H9 (cell line): ENCODE measurements around the gene IMMP2L. TPM values are rescaled to one million over a fixed set of nuclear protein-coding genes. Genes with fewer than 3 reads are reported as not detected.

Source experiments
- DNase-seq: peaks from one replicate; pipeline ENCODE4 v3.0.0-alpha.2; 2017
- H2AFZ ChIP-seq: one replicate; pipeline ENCODE4 v1.6.1; 2013; ENCODE audit warnings: mild to moderate bottlenecking, low read length, control low read depth, moderate library complexity
- H2AK5ac ChIP-seq: 2 replicates; pipeline ENCODE4 v1.6.1; 2013; ENCODE audit warnings: low read length, control low read depth, mixed read lengths; ENCODE audit not compliant: insufficient read length
- H2BK120ac ChIP-seq: one replicate; pipeline ENCODE4 v1.6.1; 2013; ENCODE audit warnings: low read depth, mild to moderate bottlenecking, low read length, control low read depth, inconsistent platforms; ENCODE audit not compliant: poor library complexity, severe bottlenecking
- H2BK12ac ChIP-seq: 2 replicates; pipeline ENCODE4 v1.6.1; 2013; ENCODE audit warnings: low read length, control low read depth, mixed read lengths, low read depth; ENCODE audit not compliant: insufficient read length
- H2BK15ac ChIP-seq: 2 replicates; pipeline ENCODE4 v1.6.1; 2013; ENCODE audit warnings: low read depth, low read length, control low read depth
- H2BK20ac ChIP-seq: one replicate; pipeline ENCODE4 v1.6.1; 2013; ENCODE audit warnings: low read depth, mild to moderate bottlenecking, low read length, control low read depth, inconsistent platforms; ENCODE audit not compliant: poor library complexity, severe bottlenecking
- H2BK5ac ChIP-seq: 2 replicates; pipeline ENCODE4 v1.6.1; 2013; ENCODE audit warnings: low read length, control low read depth, mixed read lengths; ENCODE audit not compliant: insufficient read length
- H3K14ac ChIP-seq: 2 replicates; pipeline ENCODE4 v1.6.1; 2013; ENCODE audit warnings: low read length, control low read depth; ENCODE audit not compliant: insufficient read depth
- H3K18ac ChIP-seq: 2 replicates; pipeline ENCODE4 v1.6.1; 2013; ENCODE audit warnings: low read depth, mild to moderate bottlenecking, mixed read lengths, low read length, control low read depth; ENCODE audit not compliant: insufficient read length
- H3K23ac ChIP-seq: 2 replicates; pipeline ENCODE4 v1.6.1; 2013; ENCODE audit warnings: low read length, control low read depth, mixed read lengths, low read depth; ENCODE audit not compliant: insufficient read length
- H3K23me2 ChIP-seq: 2 replicates; pipeline ENCODE4 v1.6.1; 2013; ENCODE audit warnings: low read depth, mild to moderate bottlenecking, mixed read lengths, low read length, control low read depth; ENCODE audit not compliant: insufficient read length, poor library complexity, severe bottlenecking
- H3K27ac ChIP-seq: 2 replicates; pipeline ENCODE4 v1.5.1; 2013; ENCODE audit warnings: low read length, control low read depth, mixed read lengths, low read depth; ENCODE audit not compliant: insufficient read length
- H3K27me3 ChIP-seq: 2 replicates; pipeline ENCODE4 v1.6.1; 2013; ENCODE audit warnings: low read length, control low read depth, inconsistent platforms; ENCODE audit not compliant: insufficient read depth
- H3K4ac ChIP-seq: 2 replicates; pipeline ENCODE4 v1.6.1; 2013; ENCODE audit warnings: low read depth, mild to moderate bottlenecking, control low read depth, inconsistent platforms, low read length, moderate library complexity
- H3K4me1 ChIP-seq: 2 replicates; pipeline ENCODE4 v1.6.1; 2013; ENCODE audit warnings: low read length, control low read depth, inconsistent platforms; ENCODE audit not compliant: insufficient read depth
- H3K4me2 ChIP-seq: 2 replicates; pipeline ENCODE4 v1.6.1; 2013; ENCODE audit warnings: low read length, control low read depth, mixed read lengths; ENCODE audit not compliant: insufficient read length, insufficient read depth
- H3K56ac ChIP-seq: 2 replicates; pipeline ENCODE4 v1.6.1; 2013; ENCODE audit warnings: low read depth, mild to moderate bottlenecking, mixed read lengths, low read length, control low read depth; ENCODE audit not compliant: insufficient read length
- H3K79me1 ChIP-seq: 2 replicates; pipeline ENCODE4 v1.6.1; 2013; ENCODE audit warnings: low read depth, mild to moderate bottlenecking, moderate library complexity, low read length, control low read depth, inconsistent platforms; ENCODE audit not compliant: insufficient read depth, poor library complexity, severe bottlenecking
- H3K79me2 ChIP-seq: 2 replicates; pipeline ENCODE4 v1.6.1; 2013; ENCODE audit warnings: low read length, control low read depth, inconsistent platforms; ENCODE audit not compliant: insufficient read depth
- H3K9ac ChIP-seq: 2 replicates; pipeline ENCODE4 v1.6.1; 2013; ENCODE audit warnings: low read length, control low read depth, mixed read lengths; ENCODE audit not compliant: insufficient read length; ENCODE audit errors: extremely low read depth
- H3K9me3 ChIP-seq: one replicate; pipeline ENCODE4 v1.6.1; 2013; ENCODE audit warnings: low read depth, low read length, inconsistent platforms; ENCODE audit not compliant: control insufficient read depth
- H3T11ph ChIP-seq: one replicate; pipeline ENCODE4 v1.6.1; 2013; ENCODE audit warnings: mild to moderate bottlenecking, low read length, control low read depth, inconsistent platforms
- H4K20me1 ChIP-seq: one replicate; pipeline ENCODE4 v1.6.1; 2013; ENCODE audit not compliant: control insufficient read depth, insufficient read length, insufficient read depth
- H4K5ac ChIP-seq: 2 replicates; pipeline ENCODE4 v1.6.1; 2013; ENCODE audit warnings: low read depth, mild to moderate bottlenecking, mixed read lengths, low read length, control low read depth; ENCODE audit not compliant: insufficient read length
- H4K8ac ChIP-seq: replicated peaks from 2 replicates; pipeline ENCODE4 v1.6.1; 2013; ENCODE audit warnings: low read length, control low read depth, mixed read lengths, low read depth; ENCODE audit not compliant: insufficient read length
- H4K91ac ChIP-seq: 2 replicates; pipeline ENCODE4 v1.6.1; 2013; ENCODE audit warnings: low read depth, mild to moderate bottlenecking, moderate library complexity, mixed read lengths, low read length, control low read depth; ENCODE audit not compliant: insufficient read length
- H3K27ac Mint-ChIP-seq, 3 experiments: 2 replicates in 2 of 3; 3 replicates in 1 of 3; pipeline ENCODE4 v1.8.0; 2020 to 2021; ENCODE audit warnings: mixed read lengths in 3 of 3, mild to moderate bottlenecking in 1 of 3, moderate library complexity in 1 of 3
- H3K27me3 Mint-ChIP-seq: 2 replicates; pipeline ENCODE4 v1.8.0; 2021; ENCODE audit warnings: low read depth, mild to moderate bottlenecking, moderate library complexity, mixed read lengths
- H3K36me3 Mint-ChIP-seq, 3 experiments: 2 replicates in 2 of 3; 3 replicates in 1 of 3; pipeline ENCODE4 v1.8.0; 2020 to 2021; ENCODE audit warnings: low read depth in 3 of 3, mixed read lengths in 3 of 3; ENCODE audit not compliant: insufficient read depth in 1 of 3
- H3K4me1 Mint-ChIP-seq, 2 experiments: 2 replicates each; pipeline ENCODE4 v1.8.0; 2020; ENCODE audit warnings: mixed read lengths in 2 of 2
- H3K4me3 Mint-ChIP-seq, 2 experiments: 2 replicates in 1 of 2; 3 replicates in 1 of 2; pipeline ENCODE4 v1.8.0; 2020 to 2021; ENCODE audit warnings: mild to moderate bottlenecking in 2 of 2, mixed read lengths in 2 of 2, moderate library complexity in 1 of 2
- H3K9me3 Mint-ChIP-seq, 2 experiments: 2 replicates in 1 of 2; 3 replicates in 1 of 2; pipeline ENCODE4 v1.8.0; 2020; ENCODE audit warnings: mild to moderate bottlenecking in 2 of 2, mixed read lengths in 2 of 2, moderate library complexity in 1 of 2
- CTCF ChIP-seq: fragments of 200-600 bp; sonication (generic); conservative IDR thresholded peaks from 3 replicates; pipeline ENCODE4 v1.8.0; 2021; ENCODE audit warnings: antibody characterized with exemption, mild to moderate bottlenecking
- WGBS: extraction: QIAGEN DNeasy Blood & Tissue Kit; methylation state at CpG from one replicate; pipeline ENCODE4 v1.1.7; 2013; ENCODE audit warnings: missing lambda C conversion rate, low lambda C conversion rate, mixed read lengths; ENCODE audit not compliant: insufficient read length; ENCODE audit errors: extremely low coverage; 5-methylcytosine and 5-hydroxymethylcytosine counted together
- total RNA-seq: library from RNA; stranded (reverse); gene quantifications from 2 replicates; pipeline ENCODE4 v1.2.1, GENCODE V29; 2021

The IMMP2L gene
- total RNA-seq, 1 experiment from 2014 or later = 14.7 TPM

GRCh38 chr7:111092406-111093236 is 469.7 kb downstream of the IMMP2L start:
- H2BK15ac ChIP-seq = no peak overlapping the region
- H3K36me3 Mint-ChIP-seq = no peaks in the 10 kb centered on the region
- no peak overlapping the region for H3K27ac ChIP-seq
- H2BK12ac ChIP-seq = no peak overlapping the region
- no peak overlapping the region for H4K5ac ChIP-seq
- peak overlapping the region in 1 of 3 experiments; percentile 85; a peak in 3 of 7 replicates for H3K27ac Mint-ChIP-seq
- no peak overlapping the region for H4K91ac ChIP-seq
- H2AK5ac ChIP-seq = no peak overlapping the region
- no peaks in the 10 kb centered on the region for H3K27me3 ChIP-seq
- no peaks in the 10 kb centered on the region for H4K20me1 ChIP-seq
- H3K79me2 ChIP-seq = no peaks in the 10 kb centered on the region
- no peak overlapping the region for H3K4me3 Mint-ChIP-seq
- peaks cover 69 to 72% of the 10 kb centered on the region in 2 experiments for H3K4me1 Mint-ChIP-seq
- H3K9me3 ChIP-seq = no peaks in the 10 kb centered on the region
- H3K23ac ChIP-seq = no peak overlapping the region
- no peak overlapping the region for H3K4me2 ChIP-seq
- H2BK120ac ChIP-seq = no peak overlapping the region
- no peaks in the 10 kb centered on the region for H3K27me3 Mint-ChIP-seq
- H3K9ac ChIP-seq = no peak overlapping the region
- H3K23me2 ChIP-seq = no peaks in the 10 kb centered on the region
- H3K56ac ChIP-seq = no peak overlapping the region
- H3K14ac ChIP-seq = no peak overlapping the region
- H2BK5ac ChIP-seq = no peak overlapping the region
- no peak overlapping the region for H3K4ac ChIP-seq
- WGBS = no CpG with 5 or more reads among the region's 2 CpGs
- no peak overlapping the region for H2AFZ ChIP-seq
- H3T11ph ChIP-seq = no peak overlapping the region
- no peak overlapping the region for H2BK20ac ChIP-seq
- H3K9me3 Mint-ChIP-seq = no peaks in the 10 kb centered on the region
- H3K79me1 ChIP-seq = no peaks in the 10 kb centered on the region
- H4K8ac ChIP-seq = no peak overlapping the region
- H3K18ac ChIP-seq = no peak overlapping the region
- no peak for DNase-seq
- H3K4me1 ChIP-seq = peaks cover 3% of the 10 kb centered on the region; the same call in 1 of the 2 replicates
- TF ChIP-seq CTCF = no peak
